ENCODE data around the gene XPO1. TPM values are rescaled to one million over a fixed set of nuclear protein-coding genes. Genes with fewer than 3 reads are reported as not detected.

The XPO1 gene
- total RNA-seq, 4 donors from 2014 or later, result 60.3 to 130 (median 78.0) TPM

GRCh38 chr2:61504949-61505348 lies 33.2 kb downstream of the XPO1 start:
- DNase-seq, result no peak
- no peak for TF ChIP-seq EP300 (IDR thresholded peaks at IDR 0.05; ENCODE audit: low read depth)
- no peak for TF ChIP-seq POLR2A (IDR thresholded peaks at IDR 0.05)
- no peak for TF ChIP-seq POLR2AphosphoS5 (IDR thresholded peaks at IDR 0.05)
- no peaks in the 10 kb centered on the region for H3K4me1 ChIP-seq
- H3K9me3 ChIP-seq, result no peaks in the 10 kb centered on the region
- in situ Hi-C loops (cut with MboI; ENCODE audit: low pct_ligation_motif_present in 1 of 4, low pct_unique_long_range_greater_than_20kb in 1 of 4, low sequenced_read_pairs in 3 of 4), result no loop called here
- intact Hi-C loops (cut with DNase I; ENCODE audit: low total_unique reads), result no loop called here
- H3K36me3 ChIP-seq, result peaks cover 0 to 27% (median 2%) of the 10 kb centered on the region in 4 donors
- H3K27ac ChIP-seq, result no peak overlapping the region
- 93% methylated on average over 2 of the region's 2 CpGs; no CpG with 5 or more reads in 1 of the 2 donors for WGBS, 2 donors (ENCODE audit: low coverage in 1 of 2)
- no peaks in the 10 kb centered on the region for H3K27me3 ChIP-seq
- H3K4me3 ChIP-seq, result no peak overlapping the region

- in situ Hi-C loops (cut with MboI; ENCODE audit: low pct_ligation_motif_present in 1 of 4, low pct_unique_long_range_greater_than_20kb in 1 of 4, low sequenced_read_pairs in 3 of 4) (no loop called here), intact Hi-C loops (cut with DNase I; ENCODE audit: low total_unique reads) (no loop called here)
- TF ChIP-seq CTCF (IDR thresholded peaks at IDR 0.05) (no peak), POLR2AphosphoS5 (IDR thresholded peaks at IDR 0.05) (no peak), EP300 (IDR thresholded peaks at IDR 0.05; ENCODE audit: low read depth) (no peak), POLR2A (IDR thresholded peaks at IDR 0.05) (no peak)
- Histone ChIP-seq H3K4me3 (no peak overlapping the region), H3K27ac (no peak overlapping the region), H3K27me3 (no peaks in the 10 kb centered on the region), H3K9me3 (no peaks in the 10 kb centered on the region), H3K4me1 (no peaks in the 10 kb centered on the region), H3K36me3 (peaks cover 0 to 76% (median 26%) of the 10 kb centered on the region in 4 donors)
- WGBS, 2 donors (ENCODE audit: low coverage in 1 of 2), result 85 to 97% methylated on average over 2 of the region's 2 CpGs
- DNase-seq, result no peak
Measured at GRCh38 chr2:61499060-61499459, 39.1 kb downstream of the XPO1 start.

- H3K27ac ChIP-seq, result no peak overlapping the region
- no peak overlapping the region for H3K4me3 ChIP-seq
- intact Hi-C loops (cut with DNase I; ENCODE audit: low total_unique reads), result no loop called here
- DNase-seq, result no peak
- H3K4me1 ChIP-seq, result no peaks in the 10 kb centered on the region
- TF ChIP-seq EP300 (IDR thresholded peaks at IDR 0.05; ENCODE audit: low read depth) (no peak), POLR2AphosphoS5 (IDR thresholded peaks at IDR 0.05) (no peak)
- in situ Hi-C loops (cut with MboI; ENCODE audit: low pct_ligation_motif_present in 1 of 4, low pct_unique_long_range_greater_than_20kb in 1 of 4, low sequenced_read_pairs in 3 of 4), result no loop called here
- no peaks in the 10 kb centered on the region for H3K9me3 ChIP-seq
- 31 to 52% methylated on average over 2 of the region's 2 CpGs for WGBS, 2 donors (ENCODE audit: low coverage in 1 of 2)
- peaks cover 0 to 82% (median 42%) of the 10 kb centered on the region in 4 donors for H3K36me3 ChIP-seq
- H3K27me3 ChIP-seq, result no peaks in the 10 kb centered on the region
Measured at GRCh38 chr2:61493523-61493942, 44.6 kb downstream of the XPO1 start.

- Histone ChIP-seq H3K4me1 (no peaks in the 10 kb centered on the region), H3K36me3 (peaks cover 2 to 81% (median 39%) of the 10 kb centered on the region in 4 donors), H3K4me3 (no peak overlapping the region), H3K27ac (no peak overlapping the region), H3K27me3 (no peaks in the 10 kb centered on the region), H3K9me3 (no peaks in the 10 kb centered on the region)
- WGBS, 2 donors (ENCODE audit: low coverage in 1 of 2), result 92 to 93% methylated on average over 2 of the region's 2 CpGs
- intact Hi-C loops (cut with DNase I; ENCODE audit: low total_unique reads) (no loop called here), in situ Hi-C loops (cut with MboI; ENCODE audit: low pct_ligation_motif_present in 1 of 4, low pct_unique_long_range_greater_than_20kb in 1 of 4, low sequenced_read_pairs in 3 of 4) (no loop called here)
- TF ChIP-seq EP300 (IDR thresholded peaks at IDR 0.05; ENCODE audit: low read depth), result no peak
- no peak for TF ChIP-seq POLR2A (IDR thresholded peaks at IDR 0.05)
- no peak for TF ChIP-seq POLR2AphosphoS5 (IDR thresholded peaks at IDR 0.05)
- TF ChIP-seq CTCF (IDR thresholded peaks at IDR 0.05), result no peak
- DNase-seq, result no peak
Measured at GRCh38 chr2:61492476-61492875, 45.7 kb downstream of the XPO1 start.

GRCh38 chr2:61485281-61485680 lies 52.9 kb downstream of the XPO1 start:
- H3K27ac ChIP-seq, result no peak overlapping the region
- H3K4me1 ChIP-seq, result no peaks in the 10 kb centered on the region
- TF ChIP-seq POLR2A (IDR thresholded peaks at IDR 0.05) (no peak), POLR2AphosphoS5 (IDR thresholded peaks at IDR 0.05) (no peak), EP300 (IDR thresholded peaks at IDR 0.05; ENCODE audit: low read depth) (no peak), CTCF (IDR thresholded peaks at IDR 0.05) (no peak)
- H3K9me3 ChIP-seq, result no peaks in the 10 kb centered on the region
- no peaks in the 10 kb centered on the region for H3K27me3 ChIP-seq
- in situ Hi-C loops (cut with MboI; ENCODE audit: low pct_ligation_motif_present in 1 of 4, low pct_unique_long_range_greater_than_20kb in 1 of 4, low sequenced_read_pairs in 3 of 4), result no loop called here
- H3K4me3 ChIP-seq, result no peak overlapping the region
- WGBS, 2 donors (ENCODE audit: low coverage in 1 of 2), result 97 to 98% methylated on average over 4 to 5 of the region's 5 CpGs
- DNase-seq, result no peak
- peaks cover 2 to 59% (median 30%) of the 10 kb centered on the region in 4 donors for H3K36me3 ChIP-seq
- intact Hi-C loops (cut with DNase I; ENCODE audit: low total_unique reads), result no loop called here

All from transverse colon (tissue), 4 donors.